Endodermal cell (in vitro differentiated cells): ENCODE data around the gene CSRNP2. TPM values are rescaled to one million over a fixed set of nuclear protein-coding genes. Genes with fewer than 3 reads are reported as not detected.

ENCODE experiments used
- DNase-seq: peaks from one replicate; pipeline ENCODE4 v3.0.0-alpha.2; 2017
- H3K27ac ChIP-seq: 2 replicates; pipeline ENCODE4 v1.5.1; 2013; ENCODE audit warnings: mild to moderate bottlenecking, low read depth, low read length, moderate library complexity
- H3K27me3 ChIP-seq: 2 replicates; pipeline ENCODE4 v1.6.1; 2013; ENCODE audit warnings: mild to moderate bottlenecking, low read length, moderate library complexity; ENCODE audit not compliant: insufficient read depth, control insufficient read depth, poor library complexity, severe bottlenecking
- H3K36me3 ChIP-seq: 2 replicates; pipeline ENCODE4 v1.7.0; 2013; ENCODE audit warnings: mild to moderate bottlenecking, low read length, moderate library complexity; ENCODE audit not compliant: control insufficient read depth, insufficient read depth
- H3K4me1 ChIP-seq: one replicate; pipeline ENCODE4 v1.7.0; 2013; ENCODE audit warnings: low read length; ENCODE audit not compliant: control insufficient read depth, insufficient read depth
- H3K4me3 ChIP-seq: 2 replicates; pipeline ENCODE4 v1.5.1; 2013; ENCODE audit warnings: mild to moderate bottlenecking, low read length, moderate library complexity
- H3K9ac ChIP-seq: 2 replicates; pipeline ENCODE4 v1.6.1; 2013; ENCODE audit warnings: mild to moderate bottlenecking, low read length, moderate library complexity; ENCODE audit not compliant: poor library complexity, severe bottlenecking; ENCODE audit errors: extremely low read depth
- H3K9me3 ChIP-seq: 2 replicates; pipeline ENCODE4 v1.6.1; 2013; ENCODE audit warnings: mild to moderate bottlenecking, low read length, moderate library complexity; ENCODE audit not compliant: control insufficient read depth
- H3K27ac Mint-ChIP-seq: 2 replicates; pipeline ENCODE4 v1.8.0; 2020; ENCODE audit warnings: mixed read lengths
- H3K27me3 Mint-ChIP-seq: 2 replicates; pipeline ENCODE4 v1.8.0; 2021; ENCODE audit warnings: mild to moderate bottlenecking, mixed read lengths; ENCODE audit not compliant: insufficient read depth
- H3K36me3 Mint-ChIP-seq: 2 replicates; pipeline ENCODE4 v1.8.0; 2020; ENCODE audit warnings: low read depth, mixed read lengths
- H3K4me1 Mint-ChIP-seq: 2 replicates; pipeline ENCODE4 v1.8.0; 2020; ENCODE audit warnings: mixed read lengths
- H3K4me3 Mint-ChIP-seq: 2 replicates; pipeline ENCODE4 v1.8.0; 2020; ENCODE audit warnings: mild to moderate bottlenecking, moderate library complexity, mixed read lengths
- H3K9me3 Mint-ChIP-seq: 2 replicates; pipeline ENCODE4 v1.8.0; 2020; ENCODE audit warnings: mild to moderate bottlenecking, mixed read lengths
- CTCF ChIP-seq: fragments of 200-600 bp; sonication (generic); conservative IDR thresholded peaks from 2 replicates; pipeline ENCODE4 v1.5.0; 2021; ENCODE audit warnings: antibody characterized with exemption, mild to moderate bottlenecking
- WGBS, 2 experiments: methylation state at CpG; one replicate each; pipeline versions ENCODE4 v1.1.5 to v1.1.7; 2013; ENCODE audit warnings: missing lambda C conversion rate in 2 of 2, mixed read lengths in 1 of 2; ENCODE audit not compliant: insufficient coverage in 1 of 2, insufficient read length in 1 of 2; 5-methylcytosine and 5-hydroxymethylcytosine counted together
- total RNA-seq, 2 donors: library from RNA; stranded (reverse); fragmentation: NEBNext Ultra II Directional in 1 of 2; extraction: Animal tissue kit (Norgen Biotek cat#: 25700) in 1 of 2; gene quantifications; 2 replicates in 1 of 2; 3 replicates in 1 of 2; pipeline ENCODE4 v1.2.1, GENCODE V29; 2021

Gene CSRNP2
- total RNA-seq, 2 donors from 2014 or later: 45.7 to 52.1 TPM

GRCh38 chr12:51086933-51087332, 3.5 kb upstream of the CSRNP2 start:
- H3K36me3 ChIP-seq: no peaks in the 10 kb centered on the region
- H3K9ac ChIP-seq: no peak overlapping the region
- no peak for TF ChIP-seq CTCF
- H3K27me3 ChIP-seq: no peaks in the 10 kb centered on the region
- 93 to 96% methylated on average over 9 to 10 of the region's 10 CpGs for WGBS, 2 experiments
- no peak for DNase-seq
- Mint-ChIP-seq H3K4me3 (no peak overlapping the region), H3K4me1 (peaks cover 11% of the 10 kb centered on the region), H3K27ac (no peak overlapping the region), H3K9me3 (no peaks in the 10 kb centered on the region), H3K27me3 (no peaks in the 10 kb centered on the region), H3K36me3 (peaks cover 19% of the 10 kb centered on the region)
- no peak overlapping the region for H3K4me3 ChIP-seq
- no peaks in the 10 kb centered on the region for H3K9me3 ChIP-seq
- no peaks in the 10 kb centered on the region for H3K4me1 ChIP-seq
- no peak overlapping the region for H3K27ac ChIP-seq

- no peaks in the 10 kb centered on the region for H3K4me1 ChIP-seq
- no peaks in the 10 kb centered on the region for H3K9me3 ChIP-seq
- H3K27me3 ChIP-seq: no peaks in the 10 kb centered on the region
- Mint-ChIP-seq H3K27ac (no peak overlapping the region), H3K4me1 (peaks cover 19% of the 10 kb centered on the region), H3K9me3 (no peaks in the 10 kb centered on the region), H3K36me3 (peaks cover 15% of the 10 kb centered on the region), H3K27me3 (no peaks in the 10 kb centered on the region), H3K4me3 (no peak overlapping the region)
- H3K27ac ChIP-seq: no peak overlapping the region
- DNase-seq: no peak
- WGBS, 2 experiments: 83 to 88% methylated on average over 1 to 3 of the region's 3 CpGs
- no peaks in the 10 kb centered on the region for H3K36me3 ChIP-seq
- TF ChIP-seq CTCF: no peak
- no peak overlapping the region for H3K9ac ChIP-seq
- no peak overlapping the region for H3K4me3 ChIP-seq
Observed at GRCh38 chr12:51085757-51086156, 2.4 kb upstream of the CSRNP2 start.

GRCh38 chr12:51082561-51083125, 753 bp downstream of the CSRNP2 start:
- no peaks in the 10 kb centered on the region for H3K27me3 ChIP-seq
- no peak for TF ChIP-seq CTCF
- H3K36me3 ChIP-seq: no peaks in the 10 kb centered on the region
- H3K4me3 ChIP-seq: peak overlapping the region; percentile 89
- no peaks in the 10 kb centered on the region for H3K4me1 ChIP-seq
- peak; percentile 83 for DNase-seq
- Mint-ChIP-seq H3K27me3 (no peaks in the 10 kb centered on the region), H3K9me3 (no peaks in the 10 kb centered on the region), H3K36me3 (peaks cover 20% of the 10 kb centered on the region), H3K27ac (peak overlapping the region; percentile 98), H3K4me3 (peak overlapping the region; percentile 100), H3K4me1 (peaks cover 23% of the 10 kb centered on the region)
- peak overlapping the region; percentile 94 for H3K27ac ChIP-seq
- peak overlapping the region; percentile 83 for H3K9ac ChIP-seq
- WGBS, 2 experiments: 0 to 2% methylated on average over 14 to 18 of the region's 18 CpGs
- H3K9me3 ChIP-seq: no peaks in the 10 kb centered on the region
